Vagina (tissue), 2 donors: Measurements from ENCODE around the gene CD33. TPM values are rescaled to one million over a fixed set of nuclear protein-coding genes. Genes with fewer than 3 reads are reported as not detected.

Experiments
- DNase-seq, 2 donors: peaks; one replicate each; pipeline ENCODE4 v3.0.0-alpha.2; 2017; ENCODE audit errors: extremely low spot score in 2 of 2
- H3K27ac ChIP-seq: fragments of 200-600 bp; sonication (generic); one replicate; pipeline ENCODE4 v1.5.1; 2019
- H3K27me3 ChIP-seq: fragments of 200-600 bp; sonication (generic); one replicate; pipeline ENCODE4 v1.5.1; 2019
- H3K36me3 ChIP-seq, 2 donors: fragments of 200-600 bp; sonication (generic); one replicate each; pipeline ENCODE4 v1.5.1; 2017 to 2019
- H3K4me1 ChIP-seq: fragments of 200-600 bp; sonication (generic); one replicate; pipeline ENCODE4 v1.5.1; 2019
- H3K4me3 ChIP-seq, 2 donors: fragments of 200-600 bp; sonication (generic); 1 replicate in 1 of 2; 2 replicates in 1 of 2; pipeline ENCODE4 v1.5.1; 2016 to 2019
- H3K9me3 ChIP-seq: fragments of 200-600 bp; sonication (generic); one replicate; pipeline ENCODE4 v1.5.1; 2019
- CTCF ChIP-seq, 3 experiments: fragments of 450-650 bp in 2 of 3; fragments of 200-600 bp in 1 of 3; sonication (generic) in 1 of 3; IDR thresholded peaks; one replicate each; pipeline ENCODE4 v1.5.1; 2017 to 2019; ENCODE audit warnings: antibody characterized with exemption in 3 of 3, mild to moderate bottlenecking in 2 of 3, moderate library complexity in 2 of 3
- POLR2A ChIP-seq, 2 donors: fragments of 450-650 bp; IDR thresholded peaks; one replicate each; pipeline ENCODE4 v1.6.1; 2017; ENCODE audit warnings: antibody characterized with exemption in 2 of 2, mild to moderate bottlenecking in 2 of 2, moderate library complexity in 2 of 2
- POLR2AphosphoS5 ChIP-seq, 2 donors: sonication (generic); formaldehyde crosslinking; IDR thresholded peaks; one replicate each; pipeline ENCODE4 v1.9.0; 2017; ENCODE audit warnings: antibody characterized with exemption in 2 of 2, mild to moderate bottlenecking in 2 of 2, low read depth in 1 of 2; ENCODE audit not compliant: insufficient read depth in 1 of 2
- intact Hi-C: fragments of 100-400 bp; cut with DNase I; formaldehyde crosslinking; loops from one replicate; pipeline ENCODE4 v1.15.1; 2023
- total RNA-seq: library from RNA; depleted of rRNA; stranded (reverse); fragments of >200 nt; gene quantifications from one replicate; pipeline ENCODE4 v1.2.3, GENCODE V29; 2016

Gene CD33
- total RNA-seq, 1 donor from 2014 or later: 5.6 TPM

DNA sequence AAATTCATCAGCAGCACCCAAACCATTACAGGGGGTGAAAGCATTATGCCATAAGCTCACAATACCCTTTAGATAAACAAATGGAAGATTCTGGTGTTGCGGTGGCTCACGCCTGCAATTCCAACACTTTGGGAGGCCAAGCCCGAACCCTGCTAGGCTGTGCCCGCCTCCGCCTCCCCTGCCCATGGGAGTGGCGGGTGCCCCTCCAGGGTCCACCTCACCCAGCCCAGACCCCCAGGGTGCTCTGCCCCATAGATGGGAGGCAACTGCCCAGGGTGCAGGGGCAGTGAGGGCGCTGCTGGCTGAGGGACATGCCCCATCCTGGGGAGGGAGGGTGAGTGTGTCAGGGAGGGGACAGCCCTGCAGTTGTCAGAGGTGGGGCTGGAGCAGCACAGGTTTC is 16.0 kb downstream of the CD33 start:
- intact Hi-C loops: no loop called here
- no peak for TF ChIP-seq CTCF (IDR thresholded peaks at IDR 0.05)
- TF ChIP-seq POLR2A (IDR thresholded peaks at IDR 0.05): no peak
- TF ChIP-seq POLR2AphosphoS5 (IDR thresholded peaks at IDR 0.05; ENCODE audit: insufficient read depth in 1 of 2, low read depth in 1 of 2): no peak

DNA sequence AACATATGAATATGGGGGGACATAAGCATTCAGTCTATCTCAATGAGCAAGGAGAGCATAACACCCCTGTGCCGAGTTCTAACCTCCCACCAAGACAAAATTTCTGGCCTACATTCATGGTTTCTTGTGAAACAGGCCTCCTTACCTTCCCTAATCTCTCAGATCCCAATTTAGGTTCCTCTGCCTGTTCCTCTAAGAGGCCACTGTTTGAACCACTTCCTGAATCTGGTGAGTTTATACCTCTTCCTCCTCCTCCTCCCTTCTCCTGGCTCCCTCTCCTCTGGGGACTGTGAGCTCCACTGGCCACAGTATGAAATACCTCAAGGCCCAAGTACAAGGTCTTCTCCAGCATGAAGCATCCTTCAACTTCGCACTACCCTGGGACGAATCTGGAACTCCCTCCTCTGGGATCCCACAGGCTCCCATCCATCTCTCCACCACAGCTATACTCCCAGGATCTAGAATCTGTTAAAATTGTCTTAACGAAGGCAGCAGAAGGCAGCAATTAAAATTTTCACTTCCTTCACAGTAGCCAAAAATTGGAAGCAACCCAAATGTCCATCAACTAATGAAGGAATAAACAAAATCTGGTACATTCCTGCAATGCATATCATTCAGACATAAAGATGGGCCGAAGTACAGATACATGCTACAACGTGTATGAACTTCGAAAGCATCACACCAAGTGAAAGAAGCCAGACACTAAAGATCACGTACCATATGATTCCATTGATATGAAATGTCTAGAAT is 18.2 kb downstream of the CD33 start:
- no peak for TF ChIP-seq POLR2A (IDR thresholded peaks at IDR 0.05)
- no peak for TF ChIP-seq POLR2AphosphoS5 (IDR thresholded peaks at IDR 0.05; ENCODE audit: insufficient read depth in 1 of 2, low read depth in 1 of 2)
- TF ChIP-seq CTCF (IDR thresholded peaks at IDR 0.05): no peak
- Histone ChIP-seq H3K27me3 (no peaks in the 10 kb centered on the region), H3K36me3 (no peaks in the 10 kb centered on the region), H3K4me1 (no peaks in the 10 kb centered on the region), H3K9me3 (no peaks in the 10 kb centered on the region), H3K27ac (no peak overlapping the region), H3K4me3 (no peak overlapping the region)
- peak in 1 of 2 donors; percentile 20 for DNase-seq
- intact Hi-C loops: no loop called here

More for the DNA sequence above, 16.0 kb downstream of the CD33 start:
- Histone ChIP-seq H3K4me1 (no peaks in the 10 kb centered on the region), H3K9me3 (no peaks in the 10 kb centered on the region), H3K36me3 (no peaks in the 10 kb centered on the region), H3K27ac (no peak overlapping the region), H3K27me3 (no peaks in the 10 kb centered on the region), H3K4me3 (no peak overlapping the region)
- no peak for DNase-seq

GRCh38 chr19:51246164-51246552 is 21.3 kb downstream of the CD33 start:
- intact Hi-C loops: no loop called here
- no peak overlapping the region for H3K4me3 ChIP-seq

GRCh38 chr19:51247972-51248590 is 23.2 kb downstream of the CD33 start:
- intact Hi-C loops: no loop called here
- H3K4me3 ChIP-seq: no peak overlapping the region
- no peaks in the 10 kb centered on the region for H3K9me3 ChIP-seq
- peak in 1 of 2 donors; percentile 8 for DNase-seq
- H3K27ac ChIP-seq: no peak overlapping the region
- no peak for TF ChIP-seq CTCF (IDR thresholded peaks at IDR 0.05)
- TF ChIP-seq POLR2AphosphoS5 (IDR thresholded peaks at IDR 0.05; ENCODE audit: insufficient read depth in 1 of 2, low read depth in 1 of 2): no peak
- no peak for TF ChIP-seq POLR2A (IDR thresholded peaks at IDR 0.05)
- H3K36me3 ChIP-seq: no peaks in the 10 kb centered on the region
- H3K4me1 ChIP-seq: no peaks in the 10 kb centered on the region
- no peaks in the 10 kb centered on the region for H3K27me3 ChIP-seq

More at GRCh38 chr19:51246164-51246552, 21.3 kb downstream of the CD33 start:
- TF ChIP-seq CTCF (IDR thresholded peaks at IDR 0.05): no peak
- no peak for TF ChIP-seq POLR2AphosphoS5 (IDR thresholded peaks at IDR 0.05; ENCODE audit: insufficient read depth in 1 of 2, low read depth in 1 of 2)
- no peak for TF ChIP-seq POLR2A (IDR thresholded peaks at IDR 0.05)
- peak in 1 of 2 donors; percentile 44 for DNase-seq
- Histone ChIP-seq H3K9me3 (no peaks in the 10 kb centered on the region), H3K27me3 (no peaks in the 10 kb centered on the region), H3K4me1 (no peaks in the 10 kb centered on the region), H3K36me3 (no peaks in the 10 kb centered on the region), H3K27ac (no peak overlapping the region)
